Measurements from ENCODE around the gene NDUFV3.
A peak's percentile ranks its signal among the peaks of the same experiment; 100 is the strongest.
"Not testable (repeated sequence)": the region's sequence is repeated elsewhere in the genome, so short reads cannot be mapped to it uniquely, and the experiment has no call there.

Gene NDUFV3

GRCh38 chr21:42857216-42857615, 35.9 kb upstream of the NDUFV3 start:
- no peak for DNase-seq

GRCh38 chr21:42858185-42858847, 34.8 kb upstream of the NDUFV3 start:
- DNase-seq, result no peak

- no peak for DNase-seq
These were observed 33.9 kb upstream of the NDUFV3 start for GRCh38 chr21:42858957-42859890.

DNA sequence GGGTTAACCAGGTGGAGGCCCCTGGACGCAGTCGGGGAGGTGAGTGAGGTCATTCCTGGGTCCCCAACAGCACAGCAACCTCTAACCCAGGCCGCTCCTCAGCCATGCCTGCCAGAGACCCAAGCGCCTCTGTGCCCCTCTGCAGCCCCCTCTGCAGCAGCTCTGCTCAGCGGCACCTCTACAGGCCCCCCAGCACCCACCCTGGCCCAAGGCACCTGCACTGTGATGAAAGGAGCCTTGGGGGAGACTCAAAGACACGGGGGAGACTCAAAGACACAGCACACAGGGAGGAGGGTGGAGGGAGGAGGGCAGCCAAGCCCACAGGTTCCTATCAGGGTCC, 33.2 kb upstream of the NDUFV3 start:
- no peak for DNase-seq

DNA sequence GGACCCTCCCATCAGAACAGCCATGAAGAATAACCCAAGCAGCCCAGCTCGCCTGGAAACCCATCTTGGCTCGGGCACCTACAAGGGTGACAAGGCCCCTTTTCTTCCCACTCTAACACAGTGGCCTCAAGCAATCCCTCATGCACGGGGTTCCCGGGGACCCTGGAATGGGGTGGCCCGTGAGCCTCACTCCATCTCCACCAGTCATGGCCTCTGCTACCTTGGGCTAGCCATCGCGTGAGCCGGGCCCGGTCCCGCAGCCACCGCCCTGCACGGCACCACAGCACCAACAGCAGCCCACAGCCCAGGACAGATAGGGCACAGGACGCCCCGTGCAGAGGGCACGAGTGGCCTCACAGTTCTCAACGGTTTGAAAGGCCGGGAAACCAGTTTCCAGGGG, 32.8 kb upstream of the NDUFV3 start:
- DNase-seq, result no peak

DNA sequence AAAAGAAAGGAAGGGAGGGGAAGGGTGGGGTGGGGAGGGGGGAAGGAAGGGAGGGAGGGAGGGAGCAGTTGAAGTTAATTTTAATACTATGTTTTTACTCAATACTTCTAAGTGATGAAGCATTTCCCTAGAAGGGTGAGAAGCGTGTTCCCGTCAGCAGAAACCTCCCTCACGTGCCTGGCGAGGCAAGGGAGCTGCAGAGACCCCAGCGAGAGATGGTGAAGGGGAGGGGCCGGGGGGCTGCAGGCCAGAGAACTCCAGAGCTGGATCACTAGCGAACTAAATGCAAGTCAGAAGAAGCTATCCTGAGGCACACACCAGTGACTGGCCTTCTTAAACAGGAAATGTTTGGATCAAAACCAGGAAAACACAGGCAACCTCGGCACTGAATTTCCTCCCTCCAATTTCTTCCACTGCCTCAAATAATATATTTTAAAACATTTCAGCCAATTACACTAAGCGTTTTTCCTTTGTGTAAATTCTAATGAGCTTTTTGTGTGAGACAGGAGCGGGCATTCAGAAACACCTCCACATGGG, 31.7 kb upstream of the NDUFV3 start:
- no peak for DNase-seq

GRCh38 chr21:42861848-42862400, 31.2 kb upstream of the NDUFV3 start:
- no peak for DNase-seq

- no peak for DNase-seq
These were observed 30.2 kb upstream of the NDUFV3 start for GRCh38 chr21:42862774-42863503.

DNA sequence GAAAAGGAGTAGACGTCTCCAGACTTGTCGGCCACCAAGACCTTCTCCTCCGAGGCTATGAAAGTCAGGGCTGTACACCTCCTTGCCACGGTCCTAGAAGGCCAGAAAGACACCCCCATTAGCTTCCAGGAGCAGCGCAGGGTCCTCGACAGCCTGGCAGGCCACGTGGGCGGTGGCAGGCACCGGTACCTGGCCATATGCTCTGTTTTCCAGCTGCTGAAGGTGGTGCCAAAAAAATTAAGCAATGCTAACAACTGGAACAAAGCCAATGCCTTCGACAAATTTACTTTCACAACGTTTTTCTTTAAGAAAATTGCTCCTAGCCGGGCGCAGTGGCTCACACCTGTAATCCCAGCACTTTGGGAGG, 29.6 kb upstream of the NDUFV3 start:
- no peak for DNase-seq

GRCh38 chr21:42864286-42864685, 28.8 kb upstream of the NDUFV3 start:
- DNase-seq, result no peak

GRCh38 chr21:42864815-42865775, 28.0 kb upstream of the NDUFV3 start:
- DNase-seq, result no peak

DNA sequence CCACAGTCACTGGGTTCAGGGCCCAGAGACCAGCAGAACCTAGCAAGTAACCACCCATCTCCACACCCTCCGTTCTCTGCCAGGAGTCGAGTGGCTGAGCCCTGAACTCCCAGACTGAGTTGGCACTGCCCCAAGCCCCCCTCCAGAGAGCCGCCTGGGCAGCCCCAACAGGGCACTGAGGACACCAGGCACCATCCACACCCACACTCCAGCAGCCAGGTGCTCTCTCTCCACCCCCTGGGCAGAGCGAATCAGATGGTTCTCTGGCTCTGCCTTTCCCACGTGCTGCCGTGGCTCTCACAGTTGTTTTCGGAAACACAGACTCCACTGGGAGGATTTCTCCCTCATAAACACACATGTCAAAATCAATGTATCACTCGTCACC, 27.3 kb upstream of the NDUFV3 start:
- DNase-seq, result no peak

GRCh38 chr21:42868196-42868595, 24.9 kb upstream of the NDUFV3 start:
- DNase-seq, result no peak

DNA sequence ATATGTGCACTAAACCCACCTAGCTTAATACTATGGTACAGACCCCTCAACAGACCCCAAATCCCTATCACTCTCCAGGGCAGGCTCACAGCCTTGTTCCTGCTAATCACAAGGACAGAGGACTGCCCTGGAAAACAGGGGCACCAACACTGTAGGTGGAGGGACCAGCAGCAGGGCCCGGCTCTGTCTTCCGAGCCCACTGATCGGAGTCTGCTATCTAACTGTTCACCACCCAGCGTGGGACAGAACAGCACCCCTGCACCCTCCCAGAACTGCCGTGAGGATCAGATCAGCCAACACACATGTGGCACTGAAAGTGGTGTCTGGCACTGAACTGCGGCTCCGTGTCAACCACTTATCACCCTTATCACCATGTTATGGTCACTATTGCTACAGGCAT, 20.0 kb upstream of the NDUFV3 start:
- no peak for DNase-seq

GRCh38 chr21:42875811-42876210, 17.3 kb upstream of the NDUFV3 start:
- DNase-seq, result not testable (repeated sequence)

DNA sequence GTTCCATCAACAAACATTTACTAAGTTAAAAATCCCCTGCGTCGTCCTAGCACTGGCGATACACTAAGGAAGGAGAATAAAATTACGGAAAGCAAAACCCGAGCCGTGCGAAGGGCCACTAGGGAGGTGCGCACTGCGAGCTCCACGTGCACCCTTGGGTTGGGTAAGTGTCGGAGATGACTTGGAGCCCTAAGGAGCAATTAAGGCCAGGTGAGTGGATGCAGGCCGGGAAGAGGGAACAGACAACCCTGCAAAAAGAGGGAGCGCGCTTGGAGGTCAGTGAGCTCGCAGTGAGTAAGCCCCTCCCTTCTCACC, 14.5 kb upstream of the NDUFV3 start:
- no peak for DNase-seq

GRCh38 chr21:42878993-42879787, 13.9 kb upstream of the NDUFV3 start, which contains the start of gene WDR4:
Gene WDR4 (minus strand): TSS chr21:42879539. CDS start chr21:42879495, 44 bp downstream.
- peak; percentile 99 for DNase-seq

DNA sequence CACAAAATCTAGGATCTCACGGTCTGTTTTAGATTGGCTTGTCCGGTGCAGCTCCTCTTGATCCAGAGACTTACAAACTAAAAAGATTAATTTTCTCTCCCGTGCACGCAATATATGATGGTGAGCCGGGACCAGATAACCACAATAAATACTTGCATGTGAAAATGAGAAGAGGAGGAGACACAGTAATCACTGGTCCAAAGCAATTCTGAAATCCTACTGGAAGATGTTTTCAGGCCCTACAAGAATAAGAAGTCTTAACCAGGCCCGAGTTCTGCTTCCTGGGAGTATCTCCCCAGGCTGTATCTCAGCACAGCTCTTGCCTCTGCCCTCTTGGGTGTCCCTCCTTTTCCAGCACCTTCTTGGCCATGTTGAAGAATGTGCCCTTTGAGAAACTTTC, 12.8 kb upstream of the NDUFV3 start:
- no peak for DNase-seq

DNA sequence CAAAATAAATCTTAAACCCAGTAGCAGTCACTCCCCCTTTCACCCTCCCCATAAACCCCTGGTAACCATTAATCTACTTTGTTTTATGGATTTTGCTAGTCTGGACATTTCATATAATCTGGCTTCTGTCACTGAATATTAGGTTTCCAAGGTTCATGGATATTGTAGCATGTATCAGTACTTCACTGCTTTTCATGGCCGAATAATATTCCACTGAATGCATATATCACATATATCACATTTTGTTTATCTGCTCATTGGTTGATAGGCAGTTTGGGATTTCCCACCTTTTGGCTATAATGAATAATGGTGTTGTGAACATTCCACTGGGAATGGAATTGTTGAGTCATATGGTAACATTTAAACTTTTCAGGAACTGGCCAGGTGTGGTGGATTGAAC, 9.2 kb upstream of the NDUFV3 start:
- no peak for DNase-seq

- DNase-seq, result no peak
These were observed 5.8 kb upstream of the NDUFV3 start for GRCh38 chr21:42887326-42887725.

- no peak for DNase-seq
These were observed 553 bp upstream of the NDUFV3 start for GRCh38 chr21:42892582-42892930.

All from CD4-positive, alpha-beta T cell treated with Interleukin-12 subunit alpha and Interleukin-12 subunit beta, for 1 hour (primary cell).